Lung microvascular endothelial cell (primary cell): ENCODE data around the gene ATF5. TPM values are rescaled to one million over a fixed set of nuclear protein-coding genes. Genes with fewer than 3 reads are reported as not detected.

Experiments used
- DNase-seq, 2 donors: peaks; one replicate each; pipeline versions ENCODE4 v3.0.0 to v3.0.0-alpha.2; 2010; ENCODE audit warnings: low read depth in 2 of 2
- total RNA-seq: library from RNA; depleted of rRNA; stranded (reverse); fragments of >200 nt; gene quantifications from 2 replicates; pipeline ENCODE4 v1.2.1, GENCODE V29; 2014

ATF5 gene
- total RNA-seq, 1 donor from 2014 or later, result 3.4 TPM

- DNase-seq, result no peak
These were observed 34.0 kb upstream of the ATF5 start for GRCh38 chr19:49894879-49895565.

- no peak for DNase-seq
These were observed 33.3 kb upstream of the ATF5 start for GRCh38 chr19:49895566-49896297.

GRCh38 chr19:49896863-49897621 lies 32.0 kb upstream of the ATF5 start, which contains the start of gene IL4I1:
IL4I1 (minus strand) TSS chr19:49896887; CDS start chr19:49896160, 727 bp downstream.
- DNase-seq, result peak; percentile 41 to 86

- DNase-seq, result no peak
These were observed 24.9 kb upstream of the ATF5 start for GRCh38 chr19:49904136-49904535.

GRCh38 chr19:49906879-49907564 lies 22.0 kb upstream of the ATF5 start:
- DNase-seq, result no peak

GRCh38 chr19:49907745-49908446 lies 21.1 kb upstream of the ATF5 start:
- no peak for DNase-seq

- no peak for DNase-seq
These were observed 20.3 kb upstream of the ATF5 start for GRCh38 chr19:49908480-49909420.

GRCh38 chr19:49910179-49910578 lies 18.8 kb upstream of the ATF5 start:
- DNase-seq, result no peak

GRCh38 chr19:49911381-49912145 lies 17.4 kb upstream of the ATF5 start:
- peak in 1 of 2 donors; percentile 30 for DNase-seq

GRCh38 chr19:49912965-49913685 lies 15.9 kb upstream of the ATF5 start:
- no peak for DNase-seq

GRCh38 chr19:49913720-49914119 lies 15.3 kb upstream of the ATF5 start:
- DNase-seq, result no peak

GRCh38 chr19:49915271-49915670 lies 13.7 kb upstream of the ATF5 start:
- no peak for DNase-seq

- peak in 1 of 2 donors; percentile 14 for DNase-seq
These were observed 11.9 kb upstream of the ATF5 start for GRCh38 chr19:49916839-49917733.

GRCh38 chr19:49918089-49918488 lies 10.9 kb upstream of the ATF5 start:
- no peak for DNase-seq

- DNase-seq, result no peak
These were observed 8.2 kb upstream of the ATF5 start for GRCh38 chr19:49920624-49921363.
